SU-DHL-6 (cell line): Measurements from ENCODE around the gene RPN1.
"Not testable (repeated sequence)": the region's sequence is repeated elsewhere in the genome, so short reads cannot be mapped to it uniquely, and the experiment has no call there.

Experiments
- EZH2phosphoT487 ChIP-seq: fragments of 200-600 bp; sonication (generic), shearing (Covaris generic); conservative IDR thresholded peaks from 2 replicates; pipeline ENCODE4 v1.6.1; 2018; ENCODE audit warnings: mild to moderate bottlenecking, antibody characterized with exemption, low read length, moderate library complexity, mixed read lengths
- TF ChIP-seq, protein P1 (sequence below): fragments of 200-600 bp; sonication (generic); IDR thresholded peaks from one replicate; pipeline ENCODE4 v1.5.1; 2017; ENCODE audit warnings: antibody characterized with exemption, mild to moderate bottlenecking, low read length, moderate library complexity; ENCODE audit not compliant: insufficient read depth, poor library complexity, severe bottlenecking

DNA sequence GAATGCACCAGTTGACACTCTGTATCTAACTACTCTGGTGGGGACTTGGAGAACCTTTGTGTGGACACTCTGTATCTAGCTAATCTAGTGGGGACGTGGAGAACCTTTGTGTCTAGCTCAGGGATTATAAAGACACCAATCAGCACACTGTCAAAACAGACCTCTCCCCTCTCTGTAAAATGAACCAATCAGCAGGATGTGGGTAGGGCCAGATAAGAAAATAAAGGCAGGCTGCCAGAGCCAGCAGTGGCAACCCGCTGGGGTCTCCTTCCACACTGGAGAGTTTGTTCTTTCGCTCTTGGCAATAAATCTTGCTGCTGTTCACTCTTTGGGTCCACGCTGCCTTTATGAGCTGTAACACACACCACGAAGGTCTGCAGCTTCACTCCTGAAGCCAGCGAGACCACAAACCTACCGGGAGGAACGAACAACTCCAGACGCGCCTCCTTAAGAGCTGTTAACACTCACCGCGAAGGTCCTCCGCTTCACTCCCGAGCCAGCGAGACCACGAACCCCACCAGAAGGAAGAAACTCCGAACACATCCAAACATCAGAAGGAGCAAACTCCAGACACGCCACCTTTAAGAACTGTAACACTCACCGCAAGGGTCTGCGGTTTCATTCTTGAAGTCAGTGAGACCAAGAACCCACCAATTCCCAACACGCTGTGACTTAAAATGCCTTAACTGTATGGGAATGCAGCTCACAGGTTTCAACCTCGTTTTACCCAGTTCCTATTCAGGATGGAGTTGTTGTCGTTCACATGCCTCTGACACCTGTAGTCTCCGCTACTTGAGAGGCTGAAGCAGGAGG lies 3.6 kb upstream of the RPN1 start:
- not testable (repeated sequence) for TF ChIP-seq EZH2phosphoT487
- TF ChIP-seq, protein P1, sequence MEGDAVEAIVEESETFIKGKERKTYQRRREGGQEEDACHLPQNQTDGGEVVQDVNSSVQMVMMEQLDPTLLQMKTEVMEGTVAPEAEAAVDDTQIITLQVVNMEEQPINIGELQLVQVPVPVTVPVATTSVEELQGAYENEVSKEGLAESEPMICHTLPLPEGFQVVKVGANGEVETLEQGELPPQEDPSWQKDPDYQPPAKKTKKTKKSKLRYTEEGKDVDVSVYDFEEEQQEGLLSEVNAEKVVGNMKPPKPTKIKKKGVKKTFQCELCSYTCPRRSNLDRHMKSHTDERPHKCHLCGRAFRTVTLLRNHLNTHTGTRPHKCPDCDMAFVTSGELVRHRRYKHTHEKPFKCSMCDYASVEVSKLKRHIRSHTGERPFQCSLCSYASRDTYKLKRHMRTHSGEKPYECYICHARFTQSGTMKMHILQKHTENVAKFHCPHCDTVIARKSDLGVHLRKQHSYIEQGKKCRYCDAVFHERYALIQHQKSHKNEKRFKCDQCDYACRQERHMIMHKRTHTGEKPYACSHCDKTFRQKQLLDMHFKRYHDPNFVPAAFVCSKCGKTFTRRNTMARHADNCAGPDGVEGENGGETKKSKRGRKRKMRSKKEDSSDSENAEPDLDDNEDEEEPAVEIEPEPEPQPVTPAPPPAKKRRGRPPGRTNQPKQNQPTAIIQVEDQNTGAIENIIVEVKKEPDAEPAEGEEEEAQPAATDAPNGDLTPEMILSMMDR: not testable (repeated sequence)
